H1 (cell line): Measurements from ENCODE around the gene MAOA. TPM values are rescaled to one million over a fixed set of nuclear protein-coding genes. Genes with fewer than 3 reads are reported as not detected.

Experiments
- polyA plus RNA-seq, 7 experiments: library from polyadenylated mRNA; depleted of rRNA in 3 of 7; stranded (reverse) in 5 of 7; unstranded in 2 of 7; fragments of >200 nt in 5 of 7; fragments of 200-250 nt in 2 of 7; gene quantifications; 1 replicate in 5 of 7; 2 replicates in 1 of 7; 4 replicates in 1 of 7; pipeline versions ENCODE4 v1.2.1 to v1.2.3, GENCODE V29; 2011 to 2013; ENCODE audit warnings: missing spikeins in 2 of 7, mixed read lengths in 2 of 7
- total RNA-seq: library from RNA; stranded (reverse); fragmentation: NEBNext Ultra II Directional; extraction: Animal tissue kit (Norgen Biotek cat#: 25700); gene quantifications from 2 replicates; pipeline ENCODE4 v1.2.1, GENCODE V29; 2021

Gene MAOA
- total and polyA plus RNA-seq, 2 of the 8 experiments (the other 6 are each of a cell fraction or from before 2014, with no cell fraction given), result 2.6 to 8.2 TPM

Other genes starting within 250 kb of the MAOA start
- 0.69 and 0.73 TPM in 2 replicates for gene MAOB, start 226.2 kb downstream of the MAOA start, total RNA-seq
- 0.96 and 1.1 TPM in 2 replicates for gene MAOB, start 226.2 kb downstream of the MAOA start, polyA plus RNA-seq (2011; rRNA removed)